Endodermal cell (in vitro differentiated cells): ENCODE measurements around the gene CFAP92. TPM values are rescaled to one million over a fixed set of nuclear protein-coding genes. Genes with fewer than 3 reads are reported as not detected.

Source experiments
- DNase-seq: peaks from one replicate; pipeline ENCODE4 v3.0.0-alpha.2; 2017
- H3K27ac ChIP-seq: 2 replicates; pipeline ENCODE4 v1.5.1; 2013; ENCODE audit warnings: mild to moderate bottlenecking, low read depth, low read length, moderate library complexity
- H3K27me3 ChIP-seq: 2 replicates; pipeline ENCODE4 v1.6.1; 2013; ENCODE audit warnings: mild to moderate bottlenecking, low read length, moderate library complexity; ENCODE audit not compliant: insufficient read depth, control insufficient read depth, poor library complexity, severe bottlenecking
- H3K36me3 ChIP-seq: 2 replicates; pipeline ENCODE4 v1.7.0; 2013; ENCODE audit warnings: mild to moderate bottlenecking, low read length, moderate library complexity; ENCODE audit not compliant: control insufficient read depth, insufficient read depth
- H3K4me1 ChIP-seq: one replicate; pipeline ENCODE4 v1.7.0; 2013; ENCODE audit warnings: low read length; ENCODE audit not compliant: control insufficient read depth, insufficient read depth
- H3K4me3 ChIP-seq: 2 replicates; pipeline ENCODE4 v1.5.1; 2013; ENCODE audit warnings: mild to moderate bottlenecking, low read length, moderate library complexity
- H3K9ac ChIP-seq: 2 replicates; pipeline ENCODE4 v1.6.1; 2013; ENCODE audit warnings: mild to moderate bottlenecking, low read length, moderate library complexity; ENCODE audit not compliant: poor library complexity, severe bottlenecking; ENCODE audit errors: extremely low read depth
- H3K9me3 ChIP-seq: 2 replicates; pipeline ENCODE4 v1.6.1; 2013; ENCODE audit warnings: mild to moderate bottlenecking, low read length, moderate library complexity; ENCODE audit not compliant: control insufficient read depth
- H3K27ac Mint-ChIP-seq: 2 replicates; pipeline ENCODE4 v1.8.0; 2020; ENCODE audit warnings: mixed read lengths
- H3K27me3 Mint-ChIP-seq: 2 replicates; pipeline ENCODE4 v1.8.0; 2021; ENCODE audit warnings: mild to moderate bottlenecking, mixed read lengths; ENCODE audit not compliant: insufficient read depth
- H3K36me3 Mint-ChIP-seq: 2 replicates; pipeline ENCODE4 v1.8.0; 2020; ENCODE audit warnings: low read depth, mixed read lengths
- H3K4me1 Mint-ChIP-seq: 2 replicates; pipeline ENCODE4 v1.8.0; 2020; ENCODE audit warnings: mixed read lengths
- H3K4me3 Mint-ChIP-seq: 2 replicates; pipeline ENCODE4 v1.8.0; 2020; ENCODE audit warnings: mild to moderate bottlenecking, moderate library complexity, mixed read lengths
- H3K9me3 Mint-ChIP-seq: 2 replicates; pipeline ENCODE4 v1.8.0; 2020; ENCODE audit warnings: mild to moderate bottlenecking, mixed read lengths
- WGBS, 2 experiments: methylation state at CpG; one replicate each; pipeline versions ENCODE4 v1.1.5 to v1.1.7; 2013; ENCODE audit warnings: missing lambda C conversion rate in 2 of 2, mixed read lengths in 1 of 2; ENCODE audit not compliant: insufficient coverage in 1 of 2, insufficient read length in 1 of 2; 5-methylcytosine and 5-hydroxymethylcytosine counted together
- total RNA-seq, 2 donors: library from RNA; stranded (reverse); fragmentation: NEBNext Ultra II Directional in 1 of 2; extraction: Animal tissue kit (Norgen Biotek cat#: 25700) in 1 of 2; gene quantifications; 2 replicates in 1 of 2; 3 replicates in 1 of 2; pipeline ENCODE4 v1.2.1, GENCODE V29; 2021
- TF ChIP-seq, protein P1 (sequence below): fragments of 200-600 bp; sonication (generic); conservative IDR thresholded peaks from 2 replicates; pipeline ENCODE4 v1.5.0; 2021; ENCODE audit warnings: antibody characterized with exemption, mild to moderate bottlenecking

CFAP92 gene
- total RNA-seq, 2 donors from 2014 or later = 1.3 to 3.0 TPM

DNA sequence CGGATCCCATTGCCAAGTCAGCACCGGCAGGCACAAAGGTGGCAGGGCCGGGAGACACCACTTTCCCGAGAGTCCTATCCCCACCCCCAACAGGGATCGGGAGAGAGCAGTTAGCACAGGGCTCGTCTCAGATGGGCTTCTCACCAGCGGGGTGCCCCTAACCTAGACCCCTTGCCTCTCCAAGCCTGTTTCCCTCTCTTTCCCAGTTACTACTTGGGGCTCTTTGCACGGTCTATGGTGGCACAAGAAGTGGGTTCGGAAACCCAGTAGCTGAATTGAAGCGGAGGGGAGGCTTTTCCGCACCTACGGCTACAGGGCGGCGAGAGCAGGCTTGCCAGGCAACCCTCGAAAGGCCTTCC lies 6.8 kb upstream of the CFAP92 start:
- H3K9ac ChIP-seq = no peak overlapping the region
- peak; percentile 80 for DNase-seq
- no peaks in the 10 kb centered on the region for H3K9me3 Mint-ChIP-seq
- no peaks in the 10 kb centered on the region for H3K36me3 Mint-ChIP-seq
- peaks cover 16% of the 10 kb centered on the region for H3K4me1 Mint-ChIP-seq
- H3K27ac ChIP-seq = peak overlapping the region; percentile 96
- TF ChIP-seq, protein P1, sequence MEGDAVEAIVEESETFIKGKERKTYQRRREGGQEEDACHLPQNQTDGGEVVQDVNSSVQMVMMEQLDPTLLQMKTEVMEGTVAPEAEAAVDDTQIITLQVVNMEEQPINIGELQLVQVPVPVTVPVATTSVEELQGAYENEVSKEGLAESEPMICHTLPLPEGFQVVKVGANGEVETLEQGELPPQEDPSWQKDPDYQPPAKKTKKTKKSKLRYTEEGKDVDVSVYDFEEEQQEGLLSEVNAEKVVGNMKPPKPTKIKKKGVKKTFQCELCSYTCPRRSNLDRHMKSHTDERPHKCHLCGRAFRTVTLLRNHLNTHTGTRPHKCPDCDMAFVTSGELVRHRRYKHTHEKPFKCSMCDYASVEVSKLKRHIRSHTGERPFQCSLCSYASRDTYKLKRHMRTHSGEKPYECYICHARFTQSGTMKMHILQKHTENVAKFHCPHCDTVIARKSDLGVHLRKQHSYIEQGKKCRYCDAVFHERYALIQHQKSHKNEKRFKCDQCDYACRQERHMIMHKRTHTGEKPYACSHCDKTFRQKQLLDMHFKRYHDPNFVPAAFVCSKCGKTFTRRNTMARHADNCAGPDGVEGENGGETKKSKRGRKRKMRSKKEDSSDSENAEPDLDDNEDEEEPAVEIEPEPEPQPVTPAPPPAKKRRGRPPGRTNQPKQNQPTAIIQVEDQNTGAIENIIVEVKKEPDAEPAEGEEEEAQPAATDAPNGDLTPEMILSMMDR = no peak
- H3K36me3 ChIP-seq = no peaks in the 10 kb centered on the region
- H3K4me1 ChIP-seq = peaks cover 7% of the 10 kb centered on the region
- H3K27me3 ChIP-seq = peaks cover 88% of the 10 kb centered on the region
- no peak overlapping the region for H3K27ac Mint-ChIP-seq
- peaks cover 98% of the 10 kb centered on the region for H3K27me3 Mint-ChIP-seq
- H3K4me3 Mint-ChIP-seq = peak overlapping the region; percentile 54
- peak overlapping the region; percentile 73 for H3K4me3 ChIP-seq
- no peaks in the 10 kb centered on the region for H3K9me3 ChIP-seq
- 23% methylated on average over 15 of the region's 15 CpGs; no CpG with 5 or more reads in 1 of the 2 experiments for WGBS, 2 experiments

DNA sequence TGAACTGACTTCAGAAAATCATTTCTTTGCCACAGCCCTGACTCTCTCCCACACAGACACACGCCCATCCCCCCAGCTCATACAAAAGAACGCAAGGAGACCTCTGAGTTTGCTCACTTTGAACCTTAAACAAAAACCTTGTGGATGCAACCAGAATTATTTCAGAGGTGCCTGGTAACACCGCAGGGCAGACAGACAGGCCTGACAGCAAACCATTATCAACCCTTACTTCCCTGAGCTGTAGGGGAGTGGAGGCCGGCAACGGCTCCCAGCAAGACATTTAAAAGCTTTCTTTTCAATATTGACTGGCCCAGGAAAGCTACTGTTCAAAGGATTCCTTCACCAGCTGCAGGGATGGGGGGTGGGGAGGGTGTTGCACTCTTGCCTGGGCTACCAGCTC lies 5.2 kb upstream of the CFAP92 start:
- DNase-seq = peak; percentile 65
- 28% methylated on average over 5 of the region's 5 CpGs; no CpG with 5 or more reads in 1 of the 2 experiments for WGBS, 2 experiments
- Histone ChIP-seq H3K36me3 (no peaks in the 10 kb centered on the region), H3K9me3 (no peaks in the 10 kb centered on the region), H3K27me3 (peaks cover 86% of the 10 kb centered on the region), H3K9ac (no peak overlapping the region), H3K4me3 (peak overlapping the region; percentile 38), H3K27ac (peak overlapping the region; percentile 98), H3K4me1 (peaks cover 7% of the 10 kb centered on the region)
- peak overlapping the region; percentile 25 for H3K4me3 Mint-ChIP-seq
- TF ChIP-seq, protein P1 = no peak
- peaks cover 19% of the 10 kb centered on the region for H3K4me1 Mint-ChIP-seq
- no peaks in the 10 kb centered on the region for H3K36me3 Mint-ChIP-seq
- H3K9me3 Mint-ChIP-seq = no peaks in the 10 kb centered on the region
- H3K27ac Mint-ChIP-seq = no peak overlapping the region
- H3K27me3 Mint-ChIP-seq = peaks cover 97% of the 10 kb centered on the region

DNA sequence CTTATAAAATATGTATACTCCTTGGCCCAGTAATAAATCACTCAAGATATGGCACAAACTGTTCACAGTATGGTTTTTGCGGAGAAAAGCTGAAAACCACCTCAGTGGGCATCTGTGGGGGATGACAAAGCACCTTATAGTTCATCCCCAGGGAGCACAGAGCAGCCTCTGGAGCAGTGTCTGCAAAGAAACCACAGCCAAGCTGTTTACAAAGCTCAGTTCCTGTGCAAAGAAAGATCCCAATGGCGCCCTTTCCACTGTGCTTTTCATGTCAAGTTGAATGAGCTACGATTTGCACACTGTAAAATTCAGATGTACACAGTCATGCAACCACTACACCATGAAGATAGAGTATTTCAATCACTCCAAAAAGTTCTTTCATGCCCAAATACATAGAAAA lies 4.7 kb upstream of the CFAP92 start:
- Histone ChIP-seq H3K4me3 (peak overlapping the region; percentile 38), H3K9ac (no peak overlapping the region), H3K9me3 (no peaks in the 10 kb centered on the region), H3K4me1 (peaks cover 7% of the 10 kb centered on the region), H3K27me3 (peaks cover 81% of the 10 kb centered on the region), H3K36me3 (no peaks in the 10 kb centered on the region), H3K27ac (peak overlapping the region; percentile 98)
- Mint-ChIP-seq H3K36me3 (no peaks in the 10 kb centered on the region), H3K27ac (no peak overlapping the region), H3K4me3 (peak overlapping the region; percentile 25), H3K4me1 (peaks cover 19% of the 10 kb centered on the region), H3K9me3 (no peaks in the 10 kb centered on the region), H3K27me3 (peaks cover 93% of the 10 kb centered on the region)
- WGBS, 2 experiments = 25 to 63% methylated on average over 2 to 3 of the region's 3 CpGs
- DNase-seq = no peak
- TF ChIP-seq, protein P1 = no peak
